Measurements from ENCODE around the gene ATP5PF.

- no peak for TF ChIP-seq CTCF (IDR thresholded peaks at IDR 0.05)
- TF ChIP-seq ZFX (IDR thresholded peaks at IDR 0.05; ENCODE audit: borderline replicate concordance): no peak
These were observed 33.2 kb upstream of the ATP5PF start for GRCh38 chr21:25767921-25768320.
